Measurements from ENCODE around the gene VEZT. TPM values are rescaled to one million over a fixed set of nuclear protein-coding genes. Genes with fewer than 3 reads are reported as not detected.

The VEZT gene
- total RNA-seq, 1 donor from 2014 or later = 148 TPM

DNA sequence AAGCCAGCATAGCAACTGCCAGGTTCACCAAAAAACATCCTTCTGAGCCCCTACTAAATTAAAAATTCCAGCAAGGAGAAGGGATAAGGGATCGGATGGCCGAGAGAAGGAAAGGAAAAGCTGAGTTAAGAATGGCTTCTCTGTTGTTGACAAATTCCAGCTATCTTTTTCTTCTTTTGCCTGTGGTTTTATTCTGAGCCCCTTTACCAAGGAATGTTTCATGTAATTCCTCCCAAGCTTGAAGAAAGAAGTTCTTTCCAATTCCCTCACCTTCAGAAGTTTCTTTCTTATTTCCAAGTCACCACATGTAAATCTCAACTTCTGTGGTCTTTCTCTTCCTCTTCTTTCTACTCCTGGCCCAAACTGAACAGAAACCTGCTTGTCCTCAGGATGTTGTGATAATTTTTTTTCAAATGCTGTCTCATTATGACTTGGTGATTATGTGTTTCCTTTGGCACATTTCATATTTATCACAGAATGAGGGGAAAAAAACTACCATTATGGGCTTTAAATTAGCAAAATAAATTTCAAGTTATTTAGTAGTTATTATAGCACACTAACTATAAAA is 40.3 kb upstream of the VEZT start:
- DNase-seq = no peak
- Mint-ChIP-seq H3K27ac (ENCODE audit: unreplicated experiment) (no peak overlapping the region), H3K27me3 (ENCODE audit: unreplicated experiment) (no peaks in the 10 kb centered on the region)

DNA sequence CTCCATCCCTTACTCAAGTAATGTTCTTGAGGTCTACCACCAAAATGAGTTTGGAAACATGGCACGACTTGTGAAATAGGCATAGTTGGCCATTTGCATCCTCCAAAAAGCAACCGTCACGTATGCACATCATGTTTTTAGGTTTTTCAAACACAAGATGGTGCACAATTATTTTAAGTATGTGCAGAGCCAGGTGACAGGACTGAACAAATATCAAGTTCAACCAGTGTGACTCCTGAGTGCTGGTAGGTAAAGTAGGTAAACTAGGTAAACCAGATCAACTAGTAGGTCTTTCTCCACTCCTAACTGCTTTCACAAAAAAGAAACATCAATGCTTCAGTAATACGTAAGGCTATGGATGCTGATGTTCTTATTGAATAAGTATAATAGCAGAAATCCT is 39.5 kb upstream of the VEZT start:
- TF ChIP-seq, protein P1, sequence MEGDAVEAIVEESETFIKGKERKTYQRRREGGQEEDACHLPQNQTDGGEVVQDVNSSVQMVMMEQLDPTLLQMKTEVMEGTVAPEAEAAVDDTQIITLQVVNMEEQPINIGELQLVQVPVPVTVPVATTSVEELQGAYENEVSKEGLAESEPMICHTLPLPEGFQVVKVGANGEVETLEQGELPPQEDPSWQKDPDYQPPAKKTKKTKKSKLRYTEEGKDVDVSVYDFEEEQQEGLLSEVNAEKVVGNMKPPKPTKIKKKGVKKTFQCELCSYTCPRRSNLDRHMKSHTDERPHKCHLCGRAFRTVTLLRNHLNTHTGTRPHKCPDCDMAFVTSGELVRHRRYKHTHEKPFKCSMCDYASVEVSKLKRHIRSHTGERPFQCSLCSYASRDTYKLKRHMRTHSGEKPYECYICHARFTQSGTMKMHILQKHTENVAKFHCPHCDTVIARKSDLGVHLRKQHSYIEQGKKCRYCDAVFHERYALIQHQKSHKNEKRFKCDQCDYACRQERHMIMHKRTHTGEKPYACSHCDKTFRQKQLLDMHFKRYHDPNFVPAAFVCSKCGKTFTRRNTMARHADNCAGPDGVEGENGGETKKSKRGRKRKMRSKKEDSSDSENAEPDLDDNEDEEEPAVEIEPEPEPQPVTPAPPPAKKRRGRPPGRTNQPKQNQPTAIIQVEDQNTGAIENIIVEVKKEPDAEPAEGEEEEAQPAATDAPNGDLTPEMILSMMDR (IDR thresholded peaks at IDR 0.05; ENCODE audit: partially characterized antibody, unreplicated experiment) = no peak
- Mint-ChIP-seq H3K4me3 (ENCODE audit: unreplicated experiment) (no peak overlapping the region), H3K4me1 (ENCODE audit: low read depth, unreplicated experiment) (peaks cover 5% of the 10 kb centered on the region), H3K9me3 (ENCODE audit: unreplicated experiment) (peaks cover 1% of the 10 kb centered on the region), H3K27ac (ENCODE audit: unreplicated experiment) (no peak overlapping the region), H3K27me3 (ENCODE audit: unreplicated experiment) (no peaks in the 10 kb centered on the region), H3K36me3 (ENCODE audit: unreplicated experiment) (no peaks in the 10 kb centered on the region)
- DNase-seq = no peak

More for the DNA sequence above, 40.3 kb upstream of the VEZT start:
- Mint-ChIP-seq H3K36me3 (ENCODE audit: unreplicated experiment) (no peaks in the 10 kb centered on the region), H3K4me3 (ENCODE audit: unreplicated experiment) (no peak overlapping the region), H3K4me1 (ENCODE audit: low read depth, unreplicated experiment) (peaks cover 4% of the 10 kb centered on the region), H3K9me3 (ENCODE audit: unreplicated experiment) (peaks cover 1% of the 10 kb centered on the region)
- TF ChIP-seq, protein P1 (IDR thresholded peaks at IDR 0.05; ENCODE audit: partially characterized antibody, unreplicated experiment) = no peak

DNA sequence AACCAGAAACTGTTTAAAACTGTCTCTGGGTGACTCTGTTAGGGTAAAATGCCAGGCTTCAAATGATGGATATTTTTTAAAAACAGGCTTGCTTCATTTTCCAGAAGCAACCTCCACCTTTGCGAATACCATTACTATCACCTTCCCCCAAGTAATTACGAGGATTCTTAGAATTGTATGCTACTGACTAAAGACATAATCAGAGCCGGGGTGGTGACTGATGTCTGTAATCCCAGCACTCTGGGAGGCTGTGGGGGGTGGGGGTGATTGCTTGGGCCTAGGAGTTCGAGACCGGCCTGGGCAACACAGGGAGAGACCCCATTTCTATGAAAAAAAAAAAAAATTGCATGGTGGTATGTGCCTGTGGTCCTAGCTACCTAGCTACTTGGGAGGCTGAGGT is 38.6 kb upstream of the VEZT start:
- no peak overlapping the region for H3K4me3 Mint-ChIP-seq (ENCODE audit: unreplicated experiment)
- DNase-seq = no peak
- H3K27ac Mint-ChIP-seq (ENCODE audit: unreplicated experiment) = no peak overlapping the region
- no peaks in the 10 kb centered on the region for H3K36me3 Mint-ChIP-seq (ENCODE audit: unreplicated experiment)
- peaks cover 1% of the 10 kb centered on the region for H3K9me3 Mint-ChIP-seq (ENCODE audit: unreplicated experiment)
- H3K27me3 Mint-ChIP-seq (ENCODE audit: unreplicated experiment) = no peaks in the 10 kb centered on the region
- H3K4me1 Mint-ChIP-seq (ENCODE audit: low read depth, unreplicated experiment) = peaks cover 4% of the 10 kb centered on the region
- TF ChIP-seq, protein P1 (IDR thresholded peaks at IDR 0.05; ENCODE audit: partially characterized antibody, unreplicated experiment) = no peak

DNA sequence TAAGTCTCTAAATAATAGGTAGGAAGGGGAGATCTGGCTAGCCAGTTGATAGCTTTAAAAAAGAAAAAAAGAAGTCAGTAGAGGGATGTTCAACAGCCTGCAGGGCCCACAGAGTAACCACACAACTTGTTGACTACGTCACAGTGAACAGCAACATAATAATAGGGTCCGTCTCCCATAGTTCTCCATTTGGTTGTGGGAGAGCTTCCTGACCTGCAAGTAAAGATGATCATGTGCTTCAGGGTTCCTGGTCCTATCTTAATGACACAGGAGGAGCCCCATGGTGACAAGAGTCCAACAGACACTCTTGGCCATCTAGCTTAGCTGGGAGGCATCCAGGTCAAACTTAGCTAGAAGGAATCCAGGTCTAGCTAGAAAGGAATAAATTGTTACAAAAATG is 36.5 kb upstream of the VEZT start:
- TF ChIP-seq, protein P1 (IDR thresholded peaks at IDR 0.05; ENCODE audit: partially characterized antibody, unreplicated experiment) = no peak
- Mint-ChIP-seq H3K9me3 (ENCODE audit: unreplicated experiment) (no peaks in the 10 kb centered on the region), H3K27ac (ENCODE audit: unreplicated experiment) (no peak overlapping the region), H3K27me3 (ENCODE audit: unreplicated experiment) (no peaks in the 10 kb centered on the region), H3K36me3 (ENCODE audit: unreplicated experiment) (no peaks in the 10 kb centered on the region), H3K4me1 (ENCODE audit: low read depth, unreplicated experiment) (peaks cover 4% of the 10 kb centered on the region), H3K4me3 (ENCODE audit: unreplicated experiment) (no peak overlapping the region)
- no peak for DNase-seq

DNA sequence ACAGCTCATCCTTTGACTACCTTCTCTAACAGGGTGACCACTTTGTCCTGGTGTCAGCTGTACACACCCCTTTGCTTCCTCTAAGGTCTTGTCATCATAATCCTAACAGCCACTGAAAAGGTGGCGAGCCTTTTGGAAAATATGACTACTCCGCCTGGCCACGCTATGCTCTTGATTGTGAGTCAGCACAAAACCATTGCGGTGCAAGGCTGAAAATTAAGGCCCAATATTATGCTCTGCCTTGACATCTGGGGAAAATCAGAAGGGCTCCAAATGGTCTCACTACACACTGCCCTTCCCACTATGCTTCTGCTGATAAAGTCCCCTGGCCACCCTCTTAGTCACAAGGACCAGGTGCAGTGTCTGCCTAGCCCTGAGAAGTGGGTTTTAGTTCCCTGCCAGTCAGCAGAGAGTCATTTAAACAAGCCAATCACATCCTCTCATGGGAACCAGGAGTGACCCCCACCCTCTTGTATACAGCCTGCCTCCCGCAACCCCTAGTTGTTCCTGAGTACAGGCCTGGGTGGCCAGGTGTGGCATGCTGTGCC is 34.7 kb upstream of the VEZT start:
- Mint-ChIP-seq H3K9me3 (ENCODE audit: unreplicated experiment) (no peaks in the 10 kb centered on the region), H3K36me3 (ENCODE audit: unreplicated experiment) (no peaks in the 10 kb centered on the region), H3K27me3 (ENCODE audit: unreplicated experiment) (no peaks in the 10 kb centered on the region), H3K4me1 (ENCODE audit: low read depth, unreplicated experiment) (peaks cover 6% of the 10 kb centered on the region), H3K4me3 (ENCODE audit: unreplicated experiment) (no peak overlapping the region), H3K27ac (ENCODE audit: unreplicated experiment) (no peak overlapping the region)
- TF ChIP-seq, protein P1 (IDR thresholded peaks at IDR 0.05; ENCODE audit: partially characterized antibody, unreplicated experiment) = no peak
- DNase-seq = no peak
